A549 treated with AZD9567 at 1 μM for 4 hours (cell line): Measurements from ENCODE around the gene CEMIP. TPM values are rescaled to one million over a fixed set of nuclear protein-coding genes. Genes with fewer than 3 reads are reported as not detected.

Experiments
- total RNA-seq: library from RNA; stranded (reverse); fragments of 200-300 nt; extraction: Qiagen RNA extraction; gene quantifications from 5 replicates; pipeline ENCODE4 v1.2.3, GENCODE V29; 2022; ENCODE audit not compliant: insufficient read depth

Gene CEMIP, protein sequence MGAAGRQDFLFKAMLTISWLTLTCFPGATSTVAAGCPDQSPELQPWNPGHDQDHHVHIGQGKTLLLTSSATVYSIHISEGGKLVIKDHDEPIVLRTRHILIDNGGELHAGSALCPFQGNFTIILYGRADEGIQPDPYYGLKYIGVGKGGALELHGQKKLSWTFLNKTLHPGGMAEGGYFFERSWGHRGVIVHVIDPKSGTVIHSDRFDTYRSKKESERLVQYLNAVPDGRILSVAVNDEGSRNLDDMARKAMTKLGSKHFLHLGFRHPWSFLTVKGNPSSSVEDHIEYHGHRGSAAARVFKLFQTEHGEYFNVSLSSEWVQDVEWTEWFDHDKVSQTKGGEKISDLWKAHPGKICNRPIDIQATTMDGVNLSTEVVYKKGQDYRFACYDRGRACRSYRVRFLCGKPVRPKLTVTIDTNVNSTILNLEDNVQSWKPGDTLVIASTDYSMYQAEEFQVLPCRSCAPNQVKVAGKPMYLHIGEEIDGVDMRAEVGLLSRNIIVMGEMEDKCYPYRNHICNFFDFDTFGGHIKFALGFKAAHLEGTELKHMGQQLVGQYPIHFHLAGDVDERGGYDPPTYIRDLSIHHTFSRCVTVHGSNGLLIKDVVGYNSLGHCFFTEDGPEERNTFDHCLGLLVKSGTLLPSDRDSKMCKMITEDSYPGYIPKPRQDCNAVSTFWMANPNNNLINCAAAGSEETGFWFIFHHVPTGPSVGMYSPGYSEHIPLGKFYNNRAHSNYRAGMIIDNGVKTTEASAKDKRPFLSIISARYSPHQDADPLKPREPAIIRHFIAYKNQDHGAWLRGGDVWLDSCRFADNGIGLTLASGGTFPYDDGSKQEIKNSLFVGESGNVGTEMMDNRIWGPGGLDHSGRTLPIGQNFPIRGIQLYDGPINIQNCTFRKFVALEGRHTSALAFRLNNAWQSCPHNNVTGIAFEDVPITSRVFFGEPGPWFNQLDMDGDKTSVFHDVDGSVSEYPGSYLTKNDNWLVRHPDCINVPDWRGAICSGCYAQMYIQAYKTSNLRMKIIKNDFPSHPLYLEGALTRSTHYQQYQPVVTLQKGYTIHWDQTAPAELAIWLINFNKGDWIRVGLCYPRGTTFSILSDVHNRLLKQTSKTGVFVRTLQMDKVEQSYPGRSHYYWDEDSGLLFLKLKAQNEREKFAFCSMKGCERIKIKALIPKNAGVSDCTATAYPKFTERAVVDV (N-terminal part only)
- total RNA-seq = 0.79 to 1.1 TPM (median 0.89 TPM) in 4 of 5 replicates, not detected in the other

DNA sequence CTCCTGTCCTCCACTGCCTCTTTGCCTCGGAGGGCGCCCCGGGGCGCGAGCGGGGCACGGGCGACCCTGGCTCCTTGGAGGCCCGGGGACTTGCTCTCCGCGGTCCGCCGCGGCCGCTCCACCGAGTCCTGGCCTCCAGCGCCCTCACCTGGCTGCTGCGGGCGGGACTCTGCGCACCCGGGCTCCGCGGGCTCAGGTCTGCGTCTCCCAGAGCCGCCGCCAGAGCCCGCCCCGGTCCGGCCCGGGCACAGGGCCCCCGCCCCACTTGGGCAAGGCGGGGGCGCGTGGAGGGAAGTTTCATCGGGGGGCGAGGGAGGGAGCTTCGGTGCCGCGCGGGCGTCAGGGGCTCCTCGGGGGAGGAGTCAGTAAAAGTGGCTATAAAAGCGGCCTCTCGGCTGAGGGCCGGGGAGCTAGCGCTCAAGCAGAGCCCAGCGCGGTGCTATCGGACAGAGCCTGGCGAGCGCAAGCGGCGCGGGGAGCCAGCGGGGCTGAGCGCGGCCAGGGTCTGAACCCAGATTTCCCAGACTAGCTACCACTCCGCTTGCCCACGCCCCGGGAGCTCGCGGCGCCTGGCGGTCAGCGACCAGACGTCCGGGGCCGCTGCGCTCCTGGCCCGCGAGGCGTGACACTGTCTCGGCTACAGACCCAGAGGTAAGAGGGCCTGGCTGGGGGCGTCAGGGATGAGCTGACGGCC lies at the start of gene CEMIP:
TSS of gene CEMIP (plus strand) at position 407 of the 694 bp plus-strand sequence. CDS start 94,510 bp downstream, outside the sequence.

GRCh38 chr15:80989518-80990478 lies 210.6 kb downstream of the CEMIP start, which contains the start of gene MESD:
MESD (minus strand) TSS chr15:80989819; CDS start chr15:80989791, 28 bp downstream.

GRCh38 chr15:81000624-81001151 lies 221.5 kb downstream of the CEMIP start, which contains the start of gene TLNRD1:
TLNRD1 (plus strand) TSS chr15:81000923; CDS start chr15:81002272, 1,349 bp downstream.

Other genes starting within 250 kb of the CEMIP start
- 27.1 to 49.0 TPM (median 28.6 TPM) in 5 replicates for gene ABHD17C, start 84.1 kb upstream of the CEMIP start, total RNA-seq
- gene MESD, start 210.4 kb downstream of the CEMIP start, total RNA-seq = 36.4 to 39.1 TPM (median 38.6 TPM) in 5 replicates
- 8.6 to 19.5 TPM (median 19.1 TPM) in 5 replicates for gene TLNRD1, start 221.6 kb downstream of the CEMIP start, total RNA-seq